GM18868 (cell line): ENCODE data around the gene CACTIN.
"Not testable (repeated sequence)": the region's sequence is repeated elsewhere in the genome, so short reads cannot be mapped to it uniquely, and the experiment has no call there.

Source experiments
- ATAC-seq: cut with Tn5 transposase; IDR thresholded peaks from one replicate; pipeline ENCODE4 v1.9.1; 2021; ENCODE audit warnings: mild to moderate bottlenecking, moderate library complexity; ENCODE audit not compliant: unreplicated experiment

The CACTIN gene

GRCh38 chr19:3573858-3574637 is 52.5 kb downstream of the CACTIN start:
- ATAC-seq: no peak

DNA sequence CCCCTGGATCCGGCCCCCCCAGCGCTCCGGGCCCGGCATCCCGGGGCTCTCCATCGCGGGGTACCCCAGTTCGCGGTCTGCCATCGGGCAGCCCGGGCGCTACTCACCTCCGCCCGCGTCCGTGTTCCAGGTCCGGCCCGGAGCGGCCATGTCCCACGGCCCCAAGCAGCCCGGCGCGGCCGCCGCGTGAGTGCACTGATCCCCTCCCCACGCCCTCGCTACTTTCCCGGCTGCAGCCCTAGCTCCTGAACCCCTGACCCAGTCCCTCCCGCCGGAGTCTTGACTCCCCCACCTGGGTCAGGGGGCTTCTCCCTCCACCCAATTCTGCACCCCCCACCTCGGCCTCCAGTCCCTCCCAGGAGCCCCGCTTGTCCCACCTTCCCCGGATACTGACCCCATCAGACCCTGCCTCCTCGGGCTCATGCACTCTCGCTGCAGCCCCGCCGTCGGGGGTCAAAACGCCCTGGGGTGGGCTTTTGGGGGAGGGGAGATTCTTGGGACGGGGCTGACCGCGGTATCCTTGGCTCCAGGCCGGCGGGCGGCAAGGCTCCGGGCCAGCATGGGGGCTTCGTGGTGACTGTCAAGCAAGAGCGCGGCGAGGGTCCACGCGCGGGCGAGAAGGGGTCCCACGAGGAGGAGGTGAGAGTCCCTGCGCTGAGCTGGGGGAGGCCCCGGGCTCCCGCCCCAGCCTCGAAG is 53.3 kb downstream of the CACTIN start:
- ATAC-seq: no peak

- ATAC-seq: no peak
Observed at GRCh38 chr19:3572855-3573161, 53.8 kb downstream of the CACTIN start, which contains the start of gene HMG20B. Gene HMG20B, plus strand, starts transcription at chr19:3572944. Its CDS starts 366 bp downstream, at chr19:3573310.

GRCh38 chr19:3572132-3572854 is 54.3 kb downstream of the CACTIN start:
- ATAC-seq: peak; percentile 86

DNA sequence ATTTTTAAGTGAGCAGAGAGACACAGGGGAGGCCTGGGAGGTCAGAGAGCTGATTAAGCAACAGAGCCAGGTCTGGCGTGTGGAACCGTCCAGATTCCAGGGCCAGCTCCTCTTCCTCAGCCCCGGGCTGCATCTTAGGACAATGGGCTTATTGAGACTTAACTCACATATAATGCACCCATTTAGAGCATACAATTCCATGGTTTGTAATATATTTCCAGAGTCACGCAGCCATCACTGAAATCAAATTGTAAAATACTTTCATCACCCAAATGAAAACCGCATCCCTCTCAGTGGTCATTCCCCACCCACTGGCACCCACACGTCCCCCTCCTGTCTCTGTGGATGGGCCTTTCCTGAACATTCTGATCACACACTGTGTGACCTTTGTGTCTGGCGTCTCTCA is 56.0 kb downstream of the CACTIN start:
- no peak for ATAC-seq

DNA sequence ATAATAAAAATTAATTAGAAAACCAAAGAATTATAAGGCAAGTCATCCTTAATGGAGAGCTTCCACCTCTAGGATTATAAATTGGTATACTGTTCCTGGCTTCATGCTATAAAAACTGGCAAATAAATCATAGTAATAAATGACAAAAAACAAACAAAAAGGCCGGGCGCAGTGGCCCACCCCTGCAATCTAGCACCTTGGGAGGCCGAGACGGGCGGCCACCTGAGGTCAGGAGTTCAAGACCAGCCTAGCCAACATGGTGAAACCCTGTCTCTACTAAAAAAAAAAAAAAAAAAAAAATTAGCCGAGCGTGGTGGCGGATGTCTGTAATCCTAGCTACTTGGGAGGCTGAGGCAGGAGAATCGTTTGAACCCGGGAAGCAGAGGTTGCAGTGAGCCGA is 56.5 kb downstream of the CACTIN start:
- not testable (repeated sequence) for ATAC-seq

DNA sequence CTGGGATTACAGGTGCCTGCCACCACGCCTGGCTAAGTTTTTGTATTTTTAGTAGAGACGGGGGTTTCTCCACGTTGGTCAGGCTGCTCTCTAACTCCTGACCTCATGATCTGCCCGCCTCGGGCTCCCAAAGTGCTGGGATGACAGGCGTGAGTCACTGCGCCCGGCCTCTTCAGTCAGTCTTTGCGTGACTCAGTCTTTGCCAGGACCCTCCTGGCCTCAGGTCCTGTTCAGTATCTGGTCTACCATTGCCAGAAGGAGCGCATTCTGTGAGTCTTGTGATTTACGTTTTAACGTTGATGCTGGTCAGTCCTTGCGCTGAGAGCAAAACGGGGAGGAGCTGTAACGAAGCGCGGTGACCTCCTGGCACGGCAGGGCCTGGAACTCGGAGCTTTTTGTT is 61.5 kb downstream of the CACTIN start:
- ATAC-seq: no peak

- no peak for ATAC-seq
Observed at GRCh38 chr19:3563709-3564524, 62.7 kb downstream of the CACTIN start.
